GM19467 (cell line): ENCODE data around the gene MAPKAPK2.

Experiments used
- ATAC-seq: cut with Tn5 transposase; IDR thresholded peaks from one replicate; pipeline ENCODE4 v1.9.1; 2021; ENCODE audit warnings: mild to moderate bottlenecking, moderate library complexity; ENCODE audit not compliant: unreplicated experiment

MAPKAPK2 gene

DNA sequence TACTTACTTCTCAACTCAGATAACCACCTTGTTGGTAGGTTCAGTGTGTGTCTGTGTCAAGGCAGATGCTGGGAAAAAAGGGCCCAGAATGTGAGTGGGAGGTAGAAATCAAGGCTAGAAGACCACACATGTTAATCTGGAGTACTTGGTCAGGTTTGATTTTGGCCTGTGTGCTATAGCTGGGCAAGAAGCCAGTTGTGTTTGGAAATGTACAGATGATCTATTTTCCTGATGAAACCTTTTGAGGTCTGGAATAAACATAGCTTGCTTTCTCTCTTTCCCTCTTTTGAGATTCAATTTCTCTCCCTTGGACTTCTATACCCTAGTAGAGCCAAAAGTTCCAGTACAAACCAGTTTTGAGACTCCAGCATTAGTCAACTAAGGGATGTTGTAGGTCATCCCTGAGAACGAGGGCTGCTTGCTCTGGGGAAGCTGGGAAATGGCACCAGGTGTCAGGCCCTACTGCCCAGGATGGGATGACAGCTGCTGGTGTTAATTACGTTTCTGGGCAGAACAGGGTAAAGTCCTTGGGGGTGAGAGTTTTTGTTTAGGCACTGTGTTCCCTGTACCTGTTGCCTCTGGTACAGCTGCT lies 15.8 kb downstream of the MAPKAPK2 start:
- no peak for ATAC-seq

DNA sequence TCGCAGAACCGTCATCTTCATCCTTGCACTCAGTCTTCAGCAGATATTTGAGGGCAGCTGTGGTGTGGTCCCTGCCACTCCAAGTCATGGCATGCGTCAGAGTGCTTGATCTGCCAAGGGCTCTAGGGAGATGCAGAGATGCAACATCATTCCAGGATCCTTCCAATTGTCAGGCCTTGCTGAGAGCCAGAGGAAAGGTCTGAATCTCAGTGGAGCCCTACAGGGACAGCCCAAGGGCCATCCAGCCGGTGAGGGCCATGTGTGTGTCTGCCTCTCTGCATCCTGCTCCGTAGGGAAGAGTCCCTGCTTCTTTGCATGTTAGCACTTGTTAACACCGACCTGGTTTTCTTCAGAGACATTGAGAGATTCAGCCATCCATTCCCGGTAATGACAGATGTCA lies 17.6 kb downstream of the MAPKAPK2 start:
- no peak for ATAC-seq

DNA sequence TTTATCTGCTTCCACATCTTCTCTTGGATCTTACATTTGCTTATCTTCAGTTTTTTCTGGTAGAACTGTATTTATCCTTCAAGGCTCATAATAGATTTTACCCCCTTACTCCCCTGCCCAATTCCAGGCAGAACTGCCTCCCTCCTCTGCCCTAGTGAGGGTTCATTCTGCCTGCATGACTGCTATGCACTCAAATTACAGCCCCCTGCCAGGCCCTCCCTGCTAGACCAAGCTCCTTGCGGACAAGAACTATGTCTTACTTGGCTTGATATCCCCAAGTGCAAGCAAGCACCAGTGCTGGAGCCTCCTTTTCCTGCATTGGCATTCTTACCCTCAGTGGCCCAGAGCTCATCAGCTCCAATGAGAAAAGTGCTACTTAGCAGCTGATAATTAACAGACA lies 18.1 kb downstream of the MAPKAPK2 start:
- no peak for ATAC-seq

DNA sequence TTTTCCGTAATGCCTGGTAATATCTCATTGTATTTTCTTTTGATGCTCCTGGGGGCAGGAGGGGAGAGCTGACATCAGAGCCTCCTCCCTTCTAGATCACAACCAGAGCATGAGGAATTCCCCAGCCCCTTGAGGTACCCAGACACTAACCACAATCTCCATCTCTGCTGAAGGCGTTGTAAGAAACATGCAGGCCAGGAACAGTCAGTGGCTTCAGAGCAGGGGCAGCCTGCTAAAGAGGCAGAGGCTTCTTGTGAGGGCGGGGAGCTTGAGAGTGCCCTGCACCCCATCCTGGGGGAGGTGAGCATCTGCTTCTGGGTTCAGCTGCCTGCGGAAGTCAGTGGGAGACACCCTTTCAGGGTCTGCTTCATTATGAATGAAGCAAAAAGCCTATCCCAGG lies 19.0 kb downstream of the MAPKAPK2 start:
- ATAC-seq, result no peak

DNA sequence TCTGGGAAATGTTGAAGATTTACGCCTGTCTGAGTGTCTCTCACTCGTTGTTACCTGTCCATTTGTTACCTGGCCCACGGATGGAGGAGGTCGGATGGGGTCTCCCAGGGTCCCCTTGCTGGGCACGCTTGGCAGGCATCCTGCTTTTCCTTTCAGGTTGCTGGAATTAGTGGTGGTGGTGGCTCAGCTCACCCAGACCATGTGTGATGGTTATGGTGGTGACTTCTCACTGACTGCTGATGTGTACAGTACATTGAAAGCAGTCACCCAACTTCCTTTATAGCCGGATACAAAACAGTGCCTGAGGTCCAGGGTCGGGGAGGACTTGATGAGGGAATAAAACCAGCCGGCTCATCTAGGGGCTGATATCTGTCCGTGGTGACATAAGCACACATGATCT lies 19.5 kb downstream of the MAPKAPK2 start:
- ATAC-seq, result no peak

DNA sequence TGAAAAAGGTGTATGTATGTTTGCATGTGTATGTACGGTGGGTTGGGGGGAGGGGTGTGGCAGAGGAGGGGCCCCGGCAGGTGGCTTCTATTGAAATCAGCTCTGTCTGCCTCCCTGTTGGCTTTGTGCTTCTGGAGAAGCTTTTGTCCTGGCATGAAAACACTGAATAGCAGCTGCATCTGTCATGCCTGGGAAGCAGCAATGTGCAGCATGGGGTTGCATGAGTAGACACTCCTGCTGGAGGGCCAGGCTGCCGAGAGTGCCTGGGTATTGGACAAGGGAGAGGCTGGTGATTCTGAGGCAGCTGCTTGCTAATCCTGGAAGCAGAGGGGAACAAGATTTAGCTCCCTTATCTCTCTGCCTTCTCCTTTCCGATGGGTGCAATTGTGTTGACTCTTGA lies 20.5 kb downstream of the MAPKAPK2 start:
- ATAC-seq, result no peak

DNA sequence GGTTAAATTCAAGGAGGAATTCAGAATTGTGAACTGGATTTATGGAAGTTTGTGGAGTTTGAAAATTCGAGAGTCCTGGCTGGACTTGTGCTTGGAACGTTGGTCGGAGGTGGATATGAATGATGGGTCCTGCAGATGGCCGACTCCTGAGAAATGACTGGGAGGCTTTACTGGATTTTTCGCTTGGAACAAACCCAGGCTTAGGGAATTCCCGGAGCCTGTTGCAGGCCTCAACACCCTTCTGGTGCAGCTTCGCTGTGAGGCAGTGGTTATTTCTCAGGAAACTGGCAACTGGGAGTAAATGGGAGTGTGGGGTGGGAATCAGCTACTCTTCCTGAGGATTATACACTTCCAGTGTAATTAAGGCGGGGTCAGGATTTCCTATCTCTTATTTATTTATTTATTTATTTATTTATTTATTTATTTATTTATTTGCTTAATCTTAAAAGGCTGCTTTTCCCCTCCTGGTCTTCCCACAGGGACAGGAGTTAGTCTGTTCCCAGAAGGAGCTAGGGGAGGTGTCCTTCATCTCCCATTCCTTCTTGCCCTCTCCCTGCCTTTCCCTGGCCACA lies 21.1 kb downstream of the MAPKAPK2 start:
- ATAC-seq, result no peak

DNA sequence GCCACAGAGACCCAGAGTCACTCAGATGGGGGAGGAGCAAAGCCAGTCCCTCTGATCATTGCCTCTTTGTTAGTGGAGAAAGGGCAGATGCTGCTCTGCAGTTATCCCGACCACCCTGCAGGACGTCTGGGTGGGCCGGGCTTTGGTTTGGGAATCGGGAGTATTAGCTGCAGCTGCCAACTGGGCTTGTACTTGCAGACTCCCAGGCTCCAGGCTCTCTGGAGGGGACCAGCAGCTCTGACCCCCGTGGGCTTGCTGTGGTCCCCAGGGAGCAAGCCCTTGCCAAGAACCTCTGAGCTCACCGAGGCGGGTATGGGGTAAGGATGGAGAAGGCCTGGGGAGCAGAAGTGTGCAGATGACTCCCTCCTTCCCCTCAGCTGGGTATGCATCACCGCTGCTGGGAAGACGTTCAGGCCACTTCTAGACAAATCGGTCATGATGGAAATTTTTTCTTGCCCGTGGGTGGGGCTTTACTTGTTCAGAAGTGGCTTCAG lies 21.6 kb downstream of the MAPKAPK2 start:
- ATAC-seq, result no peak

DNA sequence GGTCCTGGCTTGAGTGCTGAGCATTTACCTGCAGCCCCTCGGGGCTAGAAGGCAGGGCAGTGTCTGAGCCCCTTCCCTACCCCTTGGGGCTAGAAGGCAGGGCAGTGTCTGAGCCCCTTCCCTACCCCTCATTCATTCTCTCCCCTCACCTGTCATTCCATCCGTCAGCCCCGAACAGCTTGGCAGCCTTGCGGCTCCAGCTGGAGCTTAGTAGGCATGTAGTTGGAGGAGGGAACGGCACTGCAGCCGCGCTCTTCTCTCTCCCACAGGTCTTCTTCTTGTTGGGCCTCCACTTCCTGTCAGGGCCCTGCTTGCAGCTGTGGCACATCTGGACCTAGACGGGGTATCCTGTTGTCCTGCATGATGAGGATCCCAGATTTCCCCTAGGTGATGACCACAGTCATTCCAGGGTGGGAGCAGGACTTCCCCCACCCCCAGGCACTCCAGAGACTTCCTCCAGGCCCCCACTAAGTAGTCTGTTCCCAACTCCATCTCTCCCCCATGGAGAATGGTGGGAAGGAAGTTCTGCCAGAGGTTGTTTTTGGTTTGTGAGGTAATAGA lies 22.2 kb downstream of the MAPKAPK2 start:
- no peak for ATAC-seq

DNA sequence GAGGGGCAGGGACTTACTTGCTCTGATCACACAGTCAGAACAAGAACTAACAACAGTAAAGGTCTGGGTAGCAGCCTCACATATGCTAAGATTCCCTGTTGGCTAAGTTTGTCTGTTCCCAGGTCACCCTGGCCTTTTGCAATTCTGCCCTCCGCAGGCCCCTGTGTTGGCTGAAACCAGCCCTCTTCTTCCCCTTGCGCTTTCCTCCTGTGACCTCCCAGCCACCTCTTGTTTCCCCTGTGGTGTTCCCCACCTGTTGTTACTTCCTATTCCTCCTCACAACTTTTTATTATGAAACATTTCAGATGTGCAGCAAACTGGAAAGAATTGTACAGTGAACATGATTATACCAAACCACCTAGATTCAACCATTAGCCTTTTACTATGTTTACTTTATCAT lies 23.4 kb downstream of the MAPKAPK2 start:
- ATAC-seq, result peak; percentile 64

DNA sequence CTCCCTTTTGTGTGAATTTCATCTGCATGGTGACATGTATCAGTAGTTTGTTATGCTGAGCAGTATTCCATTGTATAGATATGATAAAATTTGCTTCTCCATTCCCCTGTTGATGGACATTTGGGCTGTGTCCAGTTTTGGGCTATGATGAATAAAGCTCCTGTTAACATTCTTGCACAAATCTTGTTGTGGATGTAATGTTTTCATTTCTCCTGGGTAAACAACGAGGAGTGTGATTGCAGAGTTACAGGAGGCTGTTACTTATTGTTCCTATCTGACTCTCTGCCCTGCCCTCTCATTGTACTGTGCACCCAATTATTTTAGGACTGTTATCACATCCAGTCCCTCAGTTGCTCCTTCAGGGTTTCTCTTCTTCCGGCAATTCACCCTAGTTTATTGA lies 24.2 kb downstream of the MAPKAPK2 start:
- no peak for ATAC-seq

DNA sequence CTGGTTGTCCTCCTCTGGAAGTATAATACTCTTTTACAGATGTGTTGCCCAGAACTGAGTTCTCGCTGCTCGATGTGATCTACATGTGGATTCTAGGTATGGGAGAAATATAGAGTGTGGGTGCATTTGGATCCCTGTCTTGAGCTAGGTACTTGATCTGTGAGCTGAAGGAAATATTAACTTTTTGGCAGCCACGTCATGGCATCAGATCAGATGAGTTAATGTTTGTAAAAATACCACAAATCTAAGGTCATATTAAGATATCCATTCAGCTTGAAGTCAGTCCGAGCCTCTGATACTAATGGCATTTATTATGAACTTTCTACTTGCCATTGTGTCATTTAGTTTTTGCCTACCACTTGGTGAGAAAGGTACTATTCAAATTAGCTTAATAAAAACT lies 24.6 kb downstream of the MAPKAPK2 start:
- ATAC-seq, result no peak

DNA sequence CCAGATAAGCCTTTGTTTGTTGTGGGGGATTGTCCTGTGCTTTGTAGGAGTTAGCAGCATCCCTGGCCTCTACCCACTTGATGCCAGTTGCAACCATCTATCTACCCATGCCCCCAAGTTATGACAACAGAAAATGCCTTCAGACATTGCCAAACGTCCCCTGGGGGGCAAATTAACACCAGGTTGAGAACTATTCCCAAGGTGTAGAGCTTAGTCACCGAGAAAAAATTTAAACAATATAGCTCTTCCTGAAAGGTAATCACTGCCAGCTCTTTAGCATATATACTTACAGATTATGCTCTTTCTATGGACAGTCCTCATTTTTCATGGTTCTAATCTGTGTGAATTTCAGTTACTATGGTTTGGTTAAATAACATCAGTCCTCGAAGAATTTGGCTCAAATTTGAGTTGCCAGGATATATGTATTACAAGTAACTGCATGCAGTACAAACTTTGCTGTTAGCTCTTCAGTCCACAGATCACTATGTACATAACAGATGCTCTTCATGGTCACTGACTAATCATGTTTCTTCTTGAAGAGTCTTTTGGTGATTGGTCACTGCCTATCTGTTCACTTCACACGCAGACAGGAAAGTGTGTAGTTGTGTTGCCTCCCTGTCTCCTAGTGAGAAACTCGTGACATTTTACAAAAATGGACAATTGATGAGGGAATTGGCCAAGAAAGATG lies 25.2 kb downstream of the MAPKAPK2 start:
- no peak for ATAC-seq

DNA sequence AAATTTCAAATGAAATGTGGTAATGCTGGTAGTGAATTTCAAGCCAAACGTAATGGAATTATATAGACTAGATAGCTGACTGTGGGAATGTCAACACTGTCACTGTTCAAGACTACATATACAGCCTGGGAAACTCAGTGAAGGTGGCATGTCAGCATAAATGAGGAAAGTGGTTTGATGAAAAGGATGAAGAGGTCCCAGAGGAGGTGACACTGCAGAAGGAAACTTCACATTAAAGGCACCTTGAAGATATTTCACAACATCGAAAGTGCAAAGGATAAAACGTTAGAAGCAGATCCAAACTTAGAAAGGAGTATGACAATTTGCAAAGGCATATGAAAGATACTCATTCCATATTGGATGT lies 25.7 kb downstream of the MAPKAPK2 start:
- ATAC-seq, result no peak

DNA sequence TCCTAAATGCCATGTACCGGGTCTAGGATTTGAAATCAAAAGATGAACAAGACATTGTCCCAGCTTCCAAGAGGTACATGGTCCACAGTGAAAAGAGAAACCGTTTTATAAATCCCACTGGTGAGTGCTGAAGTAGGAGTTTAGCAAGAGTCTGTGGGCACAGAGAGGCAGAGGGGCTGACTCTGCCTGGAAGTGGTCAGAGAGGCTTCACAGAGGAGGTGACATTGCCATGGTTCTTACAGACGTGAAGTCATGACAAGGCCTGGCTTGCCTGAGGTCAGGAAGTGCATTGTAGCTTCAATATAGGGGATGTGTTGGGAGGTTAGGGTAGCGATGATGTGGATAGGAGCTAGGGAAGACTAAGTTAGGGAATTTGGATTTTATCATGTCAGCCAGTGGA lies 28.4 kb downstream of the MAPKAPK2 start:
- ATAC-seq, result no peak

DNA sequence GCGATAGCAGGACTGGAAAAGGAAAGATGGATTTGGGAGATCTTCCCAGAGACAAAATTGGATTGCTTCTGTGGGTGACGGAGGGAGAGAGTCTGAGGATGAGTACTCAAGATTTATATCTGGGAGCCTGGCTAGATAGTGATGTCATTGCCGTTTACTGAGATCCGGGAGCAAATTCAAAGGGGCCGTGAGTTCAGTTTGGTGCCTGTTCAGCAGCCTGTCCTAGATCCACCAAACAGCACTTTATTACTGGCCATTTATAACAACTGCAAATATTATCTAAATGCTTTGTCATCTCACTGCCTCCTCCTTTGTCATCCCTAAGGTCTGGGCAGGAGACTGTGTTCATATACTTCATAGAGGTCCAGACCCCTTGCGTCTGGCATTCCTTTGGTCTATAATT lies 29.2 kb downstream of the MAPKAPK2 start:
- no peak for ATAC-seq

DNA sequence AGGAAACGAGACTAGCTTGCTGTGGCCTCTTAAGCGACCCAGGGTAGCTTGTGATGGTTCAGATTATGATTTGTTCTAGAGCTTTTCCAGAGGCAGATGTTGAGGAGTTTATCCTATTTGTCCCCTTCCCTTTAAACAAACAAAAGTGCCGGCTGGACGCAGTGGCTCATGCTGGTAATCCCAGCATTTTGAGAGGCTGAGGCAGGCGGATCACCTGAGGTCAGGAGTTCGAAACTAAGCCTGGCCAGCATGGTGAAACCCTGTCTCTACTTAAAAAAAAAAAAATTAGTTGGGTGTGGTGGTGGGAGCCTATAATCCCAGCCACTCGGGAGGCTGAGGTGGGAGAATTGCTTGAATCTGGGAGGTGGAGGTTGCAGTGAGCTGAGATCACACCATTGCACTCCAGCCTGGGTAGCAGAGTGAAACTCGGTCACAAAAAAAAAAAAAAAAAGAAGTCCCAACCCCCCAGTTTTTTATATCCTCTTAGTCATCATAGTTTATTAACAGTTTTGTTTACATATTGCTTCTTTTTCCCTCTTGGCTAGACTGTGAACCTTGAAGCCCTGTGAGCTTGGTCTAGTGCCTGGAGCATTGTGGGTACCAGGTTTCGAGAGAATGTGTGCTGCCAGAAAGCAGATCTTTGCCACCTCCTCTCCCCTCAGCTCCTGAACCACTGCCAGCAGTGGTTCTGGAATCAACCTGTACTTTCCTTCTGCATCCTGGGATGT lies 29.8 kb downstream of the MAPKAPK2 start:
- ATAC-seq, result no peak

DNA sequence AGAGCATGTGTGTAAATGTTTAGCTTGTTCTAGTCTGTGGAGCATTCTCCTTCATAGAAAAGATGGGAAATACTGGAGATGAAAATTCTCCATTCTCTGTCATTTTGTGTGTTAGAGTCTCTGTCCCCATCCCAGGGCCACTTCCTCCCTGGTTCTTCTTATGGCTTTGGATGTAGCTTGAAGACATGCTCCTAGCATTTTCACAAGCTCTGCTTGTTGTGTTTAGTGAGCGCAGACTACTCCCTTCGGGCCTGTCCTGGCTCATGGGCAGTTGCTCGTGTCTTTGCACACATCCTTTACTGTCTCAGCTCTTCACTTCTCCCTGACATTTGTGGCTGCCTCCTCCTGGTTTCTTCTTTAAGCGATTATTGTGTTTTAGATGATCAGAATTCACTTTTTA lies 30.4 kb downstream of the MAPKAPK2 start:
- ATAC-seq, result no peak

DNA sequence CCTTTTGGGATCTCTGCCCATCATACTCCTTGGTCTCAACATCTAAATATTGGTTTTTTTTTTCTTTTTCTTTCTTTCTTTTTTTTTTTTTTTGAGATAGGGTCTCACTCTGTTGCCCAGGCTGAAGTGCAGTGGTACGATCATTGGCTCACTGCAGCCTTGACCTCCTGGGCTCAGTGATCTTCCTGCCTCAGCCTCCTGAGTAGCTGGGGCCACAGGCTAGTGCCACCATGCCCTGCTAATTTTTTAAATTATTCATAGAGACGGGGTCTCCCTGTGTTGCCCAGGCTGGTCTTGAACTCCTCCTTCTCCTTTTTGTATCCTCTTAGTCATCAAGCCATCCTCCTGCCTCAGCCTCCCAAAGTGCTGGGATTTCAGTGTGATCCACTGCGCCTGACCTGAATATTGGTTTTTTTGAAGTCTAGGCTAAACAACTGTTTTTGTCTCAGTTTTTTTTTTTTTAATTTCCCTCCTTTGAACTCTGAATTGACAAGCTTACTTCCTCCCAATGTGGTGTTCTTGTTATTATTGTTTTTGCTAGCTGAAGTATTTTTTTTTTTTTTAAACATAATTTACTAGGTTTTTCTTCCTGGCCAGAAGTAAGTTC lies 30.9 kb downstream of the MAPKAPK2 start:
- ATAC-seq, result no peak

DNA sequence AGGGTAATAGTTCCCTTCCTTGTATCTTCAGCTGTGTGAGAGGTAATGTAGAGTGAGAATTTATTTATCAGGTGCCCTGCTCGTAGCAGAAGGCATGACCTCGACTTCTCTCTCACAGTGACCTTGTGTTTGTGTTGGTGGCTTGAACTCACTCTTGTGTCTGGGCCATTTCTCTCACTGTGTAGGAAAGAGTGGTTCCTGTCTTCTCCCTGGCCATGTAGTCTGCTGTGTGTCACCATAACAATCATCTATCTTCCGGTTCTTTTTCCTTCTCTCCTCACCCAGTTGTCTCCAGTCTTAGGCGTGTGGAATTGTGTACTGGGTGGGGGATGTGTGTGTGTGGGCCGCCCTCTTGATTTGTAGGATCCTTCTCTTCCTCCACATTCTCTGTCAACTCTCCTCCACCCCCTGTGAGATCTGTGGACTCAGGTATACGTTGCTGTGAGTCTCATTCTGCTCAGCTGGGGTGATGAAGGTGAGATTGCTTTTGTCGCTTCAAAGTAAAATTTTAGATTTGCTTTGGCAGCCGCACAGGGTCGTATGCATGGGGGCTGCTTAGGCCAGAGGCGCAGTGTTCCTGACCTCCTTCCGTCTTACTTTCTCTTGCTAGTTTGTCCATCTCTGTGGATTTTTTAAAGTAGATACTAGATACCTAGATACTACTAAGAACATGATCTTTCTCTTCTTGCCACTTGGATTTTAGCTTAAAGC lies 31.6 kb downstream of the MAPKAPK2 start:
- ATAC-seq, result no peak
